HCT116 (cell line): ENCODE measurements around the gene TRAF3. TPM values are rescaled to one million over a fixed set of nuclear protein-coding genes. Genes with fewer than 3 reads are reported as not detected.

Experiments used
- ATAC-seq: fragments of 200-7000 bp; cut with Tn5 transposase; 2 replicates; pipeline ENCODE4 v1.9.1; 2020; ENCODE audit warnings: mild to moderate bottlenecking, moderate library complexity
- BruUV-seq: library from RNA; stranded (reverse); fragments of 400-500 nt; replicated peaks from 2 replicates; lab custom pipeline; 2021; lab: Mats Ljungman, UMichigan
- CTCF ChIA-PET: fragments of 300-600 bp; sonication (Branson Sonifier 250); formaldehyde crosslinking; loops from one replicate; lab custom pipeline; 2021; ENCODE audit warnings: antibody characterized with exemption; lab: Charles Lee
- POLR2A ChIA-PET: fragments of 300-600, 350-600 bp; sonication (Branson Sonifier 250); formaldehyde crosslinking; loops from one replicate; lab custom pipeline; 2021; ENCODE audit warnings: antibody characterized with exemption; lab: Charles Lee
- RAD21 ChIA-PET, 2 experiments: fragments of 300-600 bp; sonication (Branson Sonifier 250); formaldehyde crosslinking; loops; one replicate each; lab custom pipeline; 2023; ENCODE audit warnings: low total read pairs in 2 of 2; ENCODE audit not compliant: uncharacterized antibody in 2 of 2, unreplicated experiment in 2 of 2, low non-redundant PET in 1 of 2; lab: Charles Lee
- DNase-seq: peaks from one replicate; pipeline ENCODE4 v3.0.0-alpha.2; 2010; ENCODE audit warnings: low read depth, low spot score
- H2AFZ ChIP-seq: fragments of 200-600 bp; shearing (Covaris generic), sonication (generic); 2 replicates; pipeline ENCODE4 v1.6.1; 2017; ENCODE audit warnings: low read depth, mixed run types, mixed read lengths, antibody characterized with exemption, low read length; ENCODE audit not compliant: poor library complexity, severe bottlenecking
- H3K27ac ChIP-seq: 2 replicates; pipeline ENCODE4 v1.5.1; 2012; ENCODE audit warnings: low read depth, low read length
- H3K27me3 ChIP-seq: fragments of 200-600 bp; sonication (generic); 2 replicates; pipeline ENCODE4 v1.6.1; 2016; ENCODE audit warnings: mixed run types, low read length, mixed read lengths; ENCODE audit not compliant: insufficient read depth
- H3K36me3 ChIP-seq, 2 experiments: fragments of 200-500 bp in 1 of 2; fragments of 200-600 bp in 1 of 2; sonication (Bioruptor generic) in 1 of 2; sonication (generic) in 1 of 2; 2 replicates each; pipeline versions ENCODE4 v1.5.1 to v1.6.1; 2014 to 2016; ENCODE audit warnings: low read length in 2 of 2, inconsistent platforms in 1 of 2, mixed read lengths in 1 of 2, mixed run types in 1 of 2; ENCODE audit not compliant: insufficient read depth in 2 of 2, control insufficient read depth in 1 of 2
- H3K4me1 ChIP-seq, 2 experiments: fragments of 200-600 bp in 1 of 2; sonication (generic) in 1 of 2; 2 replicates each; pipeline versions ENCODE4 v1.5.1 to v1.6.1; 2012 to 2017; ENCODE audit warnings: low read length in 2 of 2, inconsistent platforms in 1 of 2, mild to moderate bottlenecking in 1 of 2, mixed read lengths in 1 of 2, mixed run types in 1 of 2, moderate library complexity in 1 of 2; ENCODE audit not compliant: insufficient read depth in 2 of 2, control insufficient read depth in 1 of 2
- H3K4me2 ChIP-seq: fragments of 200-600 bp; sonication (generic); 2 replicates; pipeline ENCODE4 v1.6.1; 2017; ENCODE audit warnings: mixed run types, low read length, mixed read lengths
- H3K4me3 ChIP-seq, 2 experiments: fragments of 200-600 bp in 1 of 2; sonication (generic) in 1 of 2; replicated peaks in 1 of 2; 2 replicates each; pipeline ENCODE4 v1.5.1; 2011 to 2016; ENCODE audit warnings: low read length in 2 of 2, control low read depth in 1 of 2, low read depth in 1 of 2, mild to moderate bottlenecking in 1 of 2, mixed read lengths in 1 of 2, mixed run types in 1 of 2
- H3K79me2 ChIP-seq: fragments of 200-600 bp; sonication (generic); 2 replicates; pipeline ENCODE4 v1.6.1; 2017; ENCODE audit warnings: mild to moderate bottlenecking, mixed run types, low read length, moderate library complexity, mixed read lengths; ENCODE audit not compliant: insufficient read depth
- H3K9ac ChIP-seq: fragments of 200-600 bp; sonication (generic); 2 replicates; pipeline ENCODE4 v1.6.1; 2016; ENCODE audit warnings: low read length, mixed read lengths
- H3K9me2 ChIP-seq: fragments of 200-600 bp; sonication (generic), shearing (Covaris generic); 2 replicates; pipeline ENCODE4 v1.6.1; 2017; ENCODE audit warnings: mixed run types, mild to moderate bottlenecking, moderate library complexity; ENCODE audit not compliant: insufficient read depth
- H3K9me3 ChIP-seq, 2 experiments: fragments of 200-500 bp in 1 of 2; fragments of 200-600 bp in 1 of 2; sonication (Bioruptor generic) in 1 of 2; sonication (generic) in 1 of 2; 2 replicates each; pipeline ENCODE4 v1.6.1; 2014 to 2017; ENCODE audit warnings: low read length in 2 of 2, mixed read lengths in 2 of 2, inconsistent platforms in 1 of 2, low read depth in 1 of 2, mild to moderate bottlenecking in 1 of 2, mixed run types in 1 of 2, moderate library complexity in 1 of 2; ENCODE audit not compliant: control insufficient read depth in 1 of 2, insufficient read depth in 1 of 2
- H4K20me1 ChIP-seq: fragments of 200-600 bp; sonication (generic), shearing (Covaris generic); 2 replicates; pipeline ENCODE4 v1.6.1; 2017; ENCODE audit warnings: mixed run types, mild to moderate bottlenecking, moderate library complexity; ENCODE audit not compliant: insufficient read depth
- CEBPB ChIP-seq: IDR thresholded peaks from 2 replicates; pipeline ENCODE4 v1.6.1; 2012; ENCODE audit warnings: low read depth
- EGR1 ChIP-seq: IDR thresholded peaks from 2 replicates; pipeline ENCODE4 v1.6.1; 2012; ENCODE audit warnings: low read depth
- ELF1 ChIP-seq: IDR thresholded peaks from 2 replicates; pipeline ENCODE4 v1.6.1; 2012; ENCODE audit warnings: low read depth, borderline replicate concordance
- EZH2 ChIP-seq: fragments of 200-600 bp; sonication (generic); IDR thresholded peaks from 2 replicates; pipeline ENCODE4 v1.6.1; 2017; ENCODE audit warnings: antibody characterized with exemption, mixed run types
- EZH2phosphoT487 ChIP-seq: fragments of 200-600 bp; IDR thresholded peaks from 2 replicates; pipeline ENCODE4 v1.6.1; 2018; ENCODE audit warnings: antibody characterized with exemption, borderline replicate concordance
- FOSL1 ChIP-seq: IDR thresholded peaks from 2 replicates; pipeline ENCODE4 v1.6.1; 2012; ENCODE audit warnings: low read depth
- JUND ChIP-seq: IDR thresholded peaks from 2 replicates; pipeline ENCODE4 v1.6.1; 2012
- POLR2AphosphoS5 ChIP-seq: IDR thresholded peaks from 2 replicates; pipeline ENCODE4 v1.6.1; 2011; ENCODE audit warnings: mild to moderate bottlenecking, low read depth, low read length, moderate library complexity
- RAD21 ChIP-seq: IDR thresholded peaks from 2 replicates; pipeline ENCODE4 v1.6.1; 2012; ENCODE audit warnings: low read depth, mild to moderate bottlenecking
- SIN3A ChIP-seq: IDR thresholded peaks from 2 replicates; pipeline ENCODE4 v1.6.1; 2012; ENCODE audit warnings: low read depth
- SRF ChIP-seq: IDR thresholded peaks from 2 replicates; pipeline ENCODE4 v1.6.1; 2012; ENCODE audit warnings: low read depth
- YY1 ChIP-seq: IDR thresholded peaks from 2 replicates; pipeline ENCODE4 v1.6.1; 2011; ENCODE audit warnings: low read length, low read depth, moderate library complexity, mild to moderate bottlenecking; ENCODE audit not compliant: insufficient replicate concordance; ENCODE audit errors: extremely low read depth
- ZFX ChIP-seq: fragments of 450-650 bp; IDR thresholded peaks from 2 replicates; pipeline ENCODE4 v1.6.1; 2017
- ZNF274 ChIP-seq: fragments of 200-500 bp; sonication (Bioruptor generic); IDR thresholded peaks from 2 replicates; pipeline ENCODE4 v1.6.1; 2014; ENCODE audit warnings: mild to moderate bottlenecking, low read depth, low read length, inconsistent platforms
- intact Hi-C: fragments of 100-400 bp; cut with micrococcal nuclease; formaldehyde crosslinking; loops from 2 replicates; pipeline ENCODE4 v1.10.0; 2022
- total RNA-seq: library from RNA; stranded (reverse); gene quantifications from one replicate; pipeline ENCODE4 v1.2.1, GENCODE V29; 2021; ENCODE audit not compliant: unreplicated experiment
- TF ChIP-seq, protein P1 (sequence below): IDR thresholded peaks from 2 replicates; pipeline ENCODE4 v1.6.1; 2012; ENCODE audit warnings: low read depth
- TF ChIP-seq, protein P2 (sequence below): IDR thresholded peaks from 2 replicates; pipeline ENCODE4 v1.6.1; 2012
- TF ChIP-seq, protein P3 (sequence below): IDR thresholded peaks from 2 replicates; pipeline ENCODE4 v1.6.1; 2012
- TF ChIP-seq, protein P4 (sequence below): IDR thresholded peaks from 2 replicates; pipeline ENCODE4 v1.6.1; 2011; ENCODE audit warnings: mild to moderate bottlenecking, low read length, moderate library complexity; ENCODE audit not compliant: insufficient replicate concordance; ENCODE audit errors: extremely low read depth
- TF ChIP-seq, protein P5 (sequence below), 3 experiments: fragments of 200-600 bp in 1 of 3; sonication (generic) in 1 of 3; IDR thresholded peaks in 2 of 3; conservative IDR thresholded peaks in 1 of 3; 2 replicates each; pipeline ENCODE4 v1.5.1; 2012 to 2017; ENCODE audit warnings: low read depth in 2 of 3, low read length in 2 of 3, antibody characterized with exemption in 1 of 3, borderline replicate concordance in 1 of 3, control low read depth in 1 of 3, mild to moderate bottlenecking in 1 of 3, mixed read lengths in 1 of 3, mixed run types in 1 of 3, moderate library complexity in 1 of 3; ENCODE audit not compliant: insufficient read depth in 1 of 3

TRAF3 gene
- total RNA-seq, 1 experiment from 2014 or later, result 32.1 TPM

DNA sequence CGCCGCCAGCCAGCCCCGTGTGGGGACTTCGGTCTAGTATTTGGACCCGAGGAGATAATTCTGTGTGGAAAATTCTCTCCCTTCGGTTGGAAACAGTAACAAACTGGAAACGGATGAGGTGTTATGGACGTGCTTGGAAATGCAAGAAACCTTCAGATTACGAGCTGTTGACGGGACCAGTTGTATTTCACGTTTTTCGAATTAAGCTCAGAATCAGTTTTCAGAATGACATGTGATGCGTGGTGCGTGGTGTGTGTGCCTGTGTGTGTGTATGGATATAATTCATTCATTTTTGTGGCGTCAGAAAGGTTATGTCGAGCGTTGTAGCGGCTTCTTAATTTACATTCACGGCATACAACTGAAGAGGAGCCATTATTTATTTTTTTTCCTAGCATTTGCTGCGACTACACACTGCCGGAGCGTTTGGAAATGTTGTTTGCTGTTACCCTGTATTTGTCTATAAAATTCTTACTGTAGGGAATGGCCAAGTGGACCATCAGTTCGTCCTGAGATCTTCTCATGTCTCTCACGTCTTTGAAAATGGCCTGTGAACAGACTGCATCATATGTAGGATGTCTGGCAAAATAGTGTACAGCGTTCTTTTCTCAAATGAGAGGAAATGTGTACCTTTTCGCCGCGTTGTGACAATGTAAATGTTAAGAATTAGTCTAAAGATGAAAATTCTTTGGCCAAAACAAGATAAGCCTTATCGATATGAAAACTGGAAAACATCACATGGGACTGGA lies 1.3 kb downstream of the TRAF3 start:
- ATAC-seq, result no peak
- intact Hi-C loops, result loop anchor here (10.0 kb wide), 1 partner anchor 254 kb away; no protein-coding TSS in a partner anchor

More for the DNA sequence above, 1.3 kb downstream of the TRAF3 start:
- TSS peak; percentile 61 for BruUV-seq
- H3K9ac ChIP-seq, result peak overlapping the region; percentile 93
- POLR2A ChIA-PET, result no interaction called here
- peak overlapping the region; percentile 93 for H3K27ac ChIP-seq
- CTCF ChIA-PET, result no interaction called here
- no peaks in the 10 kb centered on the region for H3K9me2 ChIP-seq
- H3K4me2 ChIP-seq, result peak overlapping the region; percentile 82
- peaks cover 56% of the 10 kb centered on the region for H3K79me2 ChIP-seq
- H3K27me3 ChIP-seq, result no peaks in the 10 kb centered on the region
- H3K4me1 ChIP-seq, result peaks cover 20 to 45% of the 10 kb centered on the region in 2 experiments
- RAD21 ChIA-PET, result no interaction called here
- no peak overlapping the region for H2AFZ ChIP-seq
- H3K9me3 ChIP-seq, result no peaks in the 10 kb centered on the region
- no peak for DNase-seq
- peak overlapping the region; percentile 48 to 78 for H3K4me3 ChIP-seq
- no peaks in the 10 kb centered on the region for H4K20me1 ChIP-seq
- TF ChIP-seq EGR1 (no peak), FOSL1 (no peak), YY1 (no peak), ZNF274 (no peak), JUND (no peak), RAD21 (no peak), SIN3A (no peak), CEBPB (no peak), EZH2 (no peak), ZFX (no peak), ELF1 (no peak), POLR2AphosphoS5 (no peak), SRF (no peak), EZH2phosphoT487 (no peak)
- TF ChIP-seq, protein P1, sequence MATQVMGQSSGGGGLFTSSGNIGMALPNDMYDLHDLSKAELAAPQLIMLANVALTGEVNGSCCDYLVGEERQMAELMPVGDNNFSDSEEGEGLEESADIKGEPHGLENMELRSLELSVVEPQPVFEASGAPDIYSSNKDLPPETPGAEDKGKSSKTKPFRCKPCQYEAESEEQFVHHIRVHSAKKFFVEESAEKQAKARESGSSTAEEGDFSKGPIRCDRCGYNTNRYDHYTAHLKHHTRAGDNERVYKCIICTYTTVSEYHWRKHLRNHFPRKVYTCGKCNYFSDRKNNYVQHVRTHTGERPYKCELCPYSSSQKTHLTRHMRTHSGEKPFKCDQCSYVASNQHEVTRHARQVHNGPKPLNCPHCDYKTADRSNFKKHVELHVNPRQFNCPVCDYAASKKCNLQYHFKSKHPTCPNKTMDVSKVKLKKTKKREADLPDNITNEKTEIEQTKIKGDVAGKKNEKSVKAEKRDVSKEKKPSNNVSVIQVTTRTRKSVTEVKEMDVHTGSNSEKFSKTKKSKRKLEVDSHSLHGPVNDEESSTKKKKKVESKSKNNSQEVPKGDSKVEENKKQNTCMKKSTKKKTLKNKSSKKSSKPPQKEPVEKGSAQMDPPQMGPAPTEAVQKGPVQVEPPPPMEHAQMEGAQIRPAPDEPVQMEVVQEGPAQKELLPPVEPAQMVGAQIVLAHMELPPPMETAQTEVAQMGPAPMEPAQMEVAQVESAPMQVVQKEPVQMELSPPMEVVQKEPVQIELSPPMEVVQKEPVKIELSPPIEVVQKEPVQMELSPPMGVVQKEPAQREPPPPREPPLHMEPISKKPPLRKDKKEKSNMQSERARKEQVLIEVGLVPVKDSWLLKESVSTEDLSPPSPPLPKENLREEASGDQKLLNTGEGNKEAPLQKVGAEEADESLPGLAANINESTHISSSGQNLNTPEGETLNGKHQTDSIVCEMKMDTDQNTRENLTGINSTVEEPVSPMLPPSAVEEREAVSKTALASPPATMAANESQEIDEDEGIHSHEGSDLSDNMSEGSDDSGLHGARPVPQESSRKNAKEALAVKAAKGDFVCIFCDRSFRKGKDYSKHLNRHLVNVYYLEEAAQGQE, result no peak
- TF ChIP-seq, protein P2, sequence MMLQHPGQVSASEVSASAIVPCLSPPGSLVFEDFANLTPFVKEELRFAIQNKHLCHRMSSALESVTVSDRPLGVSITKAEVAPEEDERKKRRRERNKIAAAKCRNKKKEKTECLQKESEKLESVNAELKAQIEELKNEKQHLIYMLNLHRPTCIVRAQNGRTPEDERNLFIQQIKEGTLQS, result no peak
- TF ChIP-seq, protein P3, sequence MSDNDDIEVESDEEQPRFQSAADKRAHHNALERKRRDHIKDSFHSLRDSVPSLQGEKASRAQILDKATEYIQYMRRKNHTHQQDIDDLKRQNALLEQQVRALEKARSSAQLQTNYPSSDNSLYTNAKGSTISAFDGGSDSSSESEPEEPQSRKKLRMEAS, result no peak
- TF ChIP-seq, protein P4, sequence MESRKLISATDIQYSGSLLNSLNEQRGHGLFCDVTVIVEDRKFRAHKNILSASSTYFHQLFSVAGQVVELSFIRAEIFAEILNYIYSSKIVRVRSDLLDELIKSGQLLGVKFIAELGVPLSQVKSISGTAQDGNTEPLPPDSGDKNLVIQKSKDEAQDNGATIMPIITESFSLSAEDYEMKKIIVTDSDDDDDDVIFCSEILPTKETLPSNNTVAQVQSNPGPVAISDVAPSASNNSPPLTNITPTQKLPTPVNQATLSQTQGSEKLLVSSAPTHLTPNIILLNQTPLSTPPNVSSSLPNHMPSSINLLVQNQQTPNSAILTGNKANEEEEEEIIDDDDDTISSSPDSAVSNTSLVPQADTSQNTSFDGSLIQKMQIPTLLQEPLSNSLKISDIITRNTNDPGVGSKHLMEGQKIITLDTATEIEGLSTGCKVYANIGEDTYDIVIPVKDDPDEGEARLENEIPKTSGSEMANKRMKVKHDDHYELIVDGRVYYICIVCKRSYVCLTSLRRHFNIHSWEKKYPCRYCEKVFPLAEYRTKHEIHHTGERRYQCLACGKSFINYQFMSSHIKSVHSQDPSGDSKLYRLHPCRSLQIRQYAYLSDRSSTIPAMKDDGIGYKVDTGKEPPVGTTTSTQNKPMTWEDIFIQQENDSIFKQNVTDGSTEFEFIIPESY, result no peak
- TF ChIP-seq, protein P5, sequence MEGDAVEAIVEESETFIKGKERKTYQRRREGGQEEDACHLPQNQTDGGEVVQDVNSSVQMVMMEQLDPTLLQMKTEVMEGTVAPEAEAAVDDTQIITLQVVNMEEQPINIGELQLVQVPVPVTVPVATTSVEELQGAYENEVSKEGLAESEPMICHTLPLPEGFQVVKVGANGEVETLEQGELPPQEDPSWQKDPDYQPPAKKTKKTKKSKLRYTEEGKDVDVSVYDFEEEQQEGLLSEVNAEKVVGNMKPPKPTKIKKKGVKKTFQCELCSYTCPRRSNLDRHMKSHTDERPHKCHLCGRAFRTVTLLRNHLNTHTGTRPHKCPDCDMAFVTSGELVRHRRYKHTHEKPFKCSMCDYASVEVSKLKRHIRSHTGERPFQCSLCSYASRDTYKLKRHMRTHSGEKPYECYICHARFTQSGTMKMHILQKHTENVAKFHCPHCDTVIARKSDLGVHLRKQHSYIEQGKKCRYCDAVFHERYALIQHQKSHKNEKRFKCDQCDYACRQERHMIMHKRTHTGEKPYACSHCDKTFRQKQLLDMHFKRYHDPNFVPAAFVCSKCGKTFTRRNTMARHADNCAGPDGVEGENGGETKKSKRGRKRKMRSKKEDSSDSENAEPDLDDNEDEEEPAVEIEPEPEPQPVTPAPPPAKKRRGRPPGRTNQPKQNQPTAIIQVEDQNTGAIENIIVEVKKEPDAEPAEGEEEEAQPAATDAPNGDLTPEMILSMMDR (IDR thresholded peaks at IDR 0.05 in 2 of 3, conservative IDR thresholded peaks at IDR 0.05 in 1 of 3; ENCODE audit: borderline replicate concordance in 1 of 3, insufficient read depth in 1 of 3, low read depth in 2 of 3, low read length in 2 of 3), result no peak
- H3K36me3 ChIP-seq, result no peaks in the 10 kb centered on the region
